HG02678 (cell line): ENCODE data around the gene PLEKHH2.
"Not testable (repeated sequence)": the region's sequence is repeated elsewhere in the genome, so short reads cannot be mapped to it uniquely, and the experiment has no call there.

ENCODE experiments used
- ATAC-seq: cut with Tn5 transposase; IDR thresholded peaks from one replicate; pipeline ENCODE4 v1.9.1; 2021; ENCODE audit warnings: mild to moderate bottlenecking, moderate library complexity; ENCODE audit not compliant: unreplicated experiment

PLEKHH2 gene

GRCh38 chr2:43637030-43637803 is at the start of gene PLEKHH2:
TSS of gene PLEKHH2 (plus strand) at chr2:43637260. CDS start at chr2:43644674, 7,414 bp downstream.
- ATAC-seq, result peak; percentile 100

GRCh38 chr2:43592443-43592842 is 44.6 kb upstream of the PLEKHH2 start:
- no peak for ATAC-seq

- no peak for ATAC-seq
Measured at GRCh38 chr2:43593254-43593653, 43.8 kb upstream of the PLEKHH2 start.

GRCh38 chr2:43594875-43595274 is 42.2 kb upstream of the PLEKHH2 start:
- no peak for ATAC-seq

- ATAC-seq, result peak; percentile 99
Measured at GRCh38 chr2:43595603-43596412, 41.3 kb upstream of the PLEKHH2 start, which contains the start of gene THADA. TSS of gene THADA (minus strand) at chr2:43596038. CDS start at chr2:43592392, 3,646 bp downstream.

GRCh38 chr2:43600596-43600995 is 36.5 kb upstream of the PLEKHH2 start:
- not testable (repeated sequence) for ATAC-seq

- no peak for ATAC-seq
Measured at GRCh38 chr2:43604674-43605073, 32.4 kb upstream of the PLEKHH2 start.

GRCh38 chr2:43605079-43605655 is 31.9 kb upstream of the PLEKHH2 start:
- ATAC-seq, result no peak

- no peak for ATAC-seq
Measured at GRCh38 chr2:43605851-43606250, 31.2 kb upstream of the PLEKHH2 start.

- ATAC-seq, result peak; percentile 47
Measured at GRCh38 chr2:43609290-43609918, 27.7 kb upstream of the PLEKHH2 start.

- ATAC-seq, result no peak
Measured at GRCh38 chr2:43610361-43610760, 26.7 kb upstream of the PLEKHH2 start.

GRCh38 chr2:43611987-43612894 is 24.8 kb upstream of the PLEKHH2 start:
- peak; percentile 79 for ATAC-seq

- ATAC-seq, result no peak
Measured at GRCh38 chr2:43612944-43613343, 24.1 kb upstream of the PLEKHH2 start.

GRCh38 chr2:43616967-43617680 is 19.9 kb upstream of the PLEKHH2 start:
- ATAC-seq, result no peak

- ATAC-seq, result no peak
Measured at GRCh38 chr2:43619511-43619910, 17.5 kb upstream of the PLEKHH2 start.

GRCh38 chr2:43622931-43623451 is 14.1 kb upstream of the PLEKHH2 start:
- ATAC-seq, result no peak

- ATAC-seq, result no peak
Measured at GRCh38 chr2:43631618-43632317, 5.3 kb upstream of the PLEKHH2 start.

- ATAC-seq, result no peak
Measured at GRCh38 chr2:43634604-43635306, 2.3 kb upstream of the PLEKHH2 start.
